Hepatocyte (in vitro differentiated cells): Measurements from ENCODE around the gene OGG1.

ENCODE experiments used
- CTCF ChIP-seq: fragments of 200-600 bp; sonication (generic); IDR thresholded peaks from 2 replicates; pipeline ENCODE4 v1.5.1; 2016; ENCODE audit warnings: antibody characterized with exemption, mild to moderate bottlenecking; ENCODE audit not compliant: poor library complexity
- EZH2 ChIP-seq: fragments of 200-600 bp; sonication (generic); IDR thresholded peaks from 2 replicates; pipeline ENCODE4 v1.6.1; 2016; ENCODE audit warnings: antibody characterized with exemption, mild to moderate bottlenecking, borderline replicate concordance

GRCh38 chr3:9783954-9784353, 34.2 kb downstream of the OGG1 start:
- TF ChIP-seq CTCF: no peak
- no peak for TF ChIP-seq EZH2
